Esophagus muscularis mucosa (tissue), 4 donors: ENCODE data around the gene TEX29. TPM values are rescaled to one million over a fixed set of nuclear protein-coding genes. Genes with fewer than 3 reads are reported as not detected.

Experiments used
- DNase-seq: peaks from one replicate; pipeline ENCODE4 v3.0.0-alpha.2; 2017; ENCODE audit errors: extremely low spot score
- H3K27ac ChIP-seq, 4 donors: fragments of 200-600 bp; sonication (generic); replicated peaks in 1 of 4; 1 replicate in 3 of 4; 2 replicates in 1 of 4; pipeline ENCODE4 v1.5.1; 2016 to 2019; ENCODE audit warnings: mild to moderate bottlenecking in 1 of 4
- H3K27me3 ChIP-seq, 4 donors: fragments of 200-600 bp; sonication (generic); one replicate each; pipeline versions ENCODE4 v1.5.1 to v1.6.0; 2016 to 2019
- H3K36me3 ChIP-seq, 4 donors: fragments of 200-600 bp; sonication (generic); one replicate each; pipeline ENCODE4 v1.5.1; 2016 to 2019
- H3K4me1 ChIP-seq, 4 donors: fragments of 200-600 bp; sonication (generic); one replicate each; pipeline ENCODE4 v1.5.1; 2016 to 2019
- H3K4me3 ChIP-seq, 4 donors: fragments of 200-600 bp; sonication (generic); 1 replicate in 2 of 4; 2 replicates in 2 of 4; pipeline ENCODE4 v1.5.1; 2016 to 2019; ENCODE audit warnings: mild to moderate bottlenecking in 4 of 4, moderate library complexity in 1 of 4
- H3K9me3 ChIP-seq, 4 donors: fragments of 200-600 bp; sonication (generic); 1 replicate in 3 of 4; 2 replicates in 1 of 4; pipeline ENCODE4 v1.5.1; 2016 to 2019
- CTCF ChIP-seq, 3 experiments: fragments of 200-600 bp in 2 of 3; fragments of 450-650 bp in 1 of 3; sonication (generic) in 2 of 3; IDR thresholded peaks; one replicate each; pipeline ENCODE4 v1.5.1; 2017 to 2019; ENCODE audit warnings: antibody characterized with exemption in 3 of 3, mild to moderate bottlenecking in 2 of 3, moderate library complexity in 1 of 3
- EP300 ChIP-seq: sonication (generic); formaldehyde crosslinking; IDR thresholded peaks from one replicate; pipeline ENCODE4 v1.6.1; 2017; ENCODE audit warnings: antibody characterized with exemption
- POLR2A ChIP-seq: fragments of 450-650 bp; IDR thresholded peaks from one replicate; pipeline ENCODE4 v1.6.1; 2017; ENCODE audit warnings: antibody characterized with exemption, moderate library complexity, mild to moderate bottlenecking, low read depth
- POLR2AphosphoS5 ChIP-seq, 2 donors: sonication (generic); formaldehyde crosslinking; IDR thresholded peaks; one replicate each; pipeline ENCODE4 v1.6.1; 2017; ENCODE audit warnings: antibody characterized with exemption in 2 of 2
- WGBS: methylation state at CpG from one replicate; pipeline ENCODE4 v1.1.5; 2018; 5-methylcytosine and 5-hydroxymethylcytosine counted together
- intact Hi-C: fragments of 100-400 bp; cut with DNase I; formaldehyde crosslinking; loops from one replicate; pipeline ENCODE4 v1.15.1; 2023
- total RNA-seq, 4 donors: library from RNA; depleted of rRNA; stranded (reverse); fragments of >200 nt; gene quantifications; one replicate each; pipeline versions ENCODE4 v1.1.0 to v1.2.1, GENCODE V29; 2016

TEX29 gene
- total RNA-seq, 4 donors from 2014 or later: 0.83 to 0.99 TPM; not detected in 2

- intact Hi-C loops: no loop called here
- H3K27me3 ChIP-seq: peaks cover 0 to 47% (median 0%) of the 10 kb centered on the region in 4 donors
- no peaks in the 10 kb centered on the region for H3K36me3 ChIP-seq
- H3K4me3 ChIP-seq: no peak overlapping the region
- TF ChIP-seq EP300 (no peak), POLR2AphosphoS5 (IDR thresholded peaks at IDR 0.05) (no peak), POLR2A (no peak), CTCF (IDR thresholded peaks at IDR 0.05) (no peak)
- no peaks in the 10 kb centered on the region for H3K4me1 ChIP-seq
- H3K27ac ChIP-seq: no peak overlapping the region
- H3K9me3 ChIP-seq: no peaks in the 10 kb centered on the region
- peak; percentile 53 for DNase-seq
- 84% methylated on average over 9 of the region's 9 CpGs for WGBS
Measured at GRCh38 chr13:111360452-111360851, 40.0 kb downstream of the TEX29 start.

- intact Hi-C loops: no loop called here
- Histone ChIP-seq H3K9me3 (no peaks in the 10 kb centered on the region), H3K36me3 (no peaks in the 10 kb centered on the region), H3K4me1 (no peaks in the 10 kb centered on the region), H3K27ac (no peak overlapping the region), H3K27me3 (peaks cover 0 to 47% (median 0%) of the 10 kb centered on the region in 4 donors), H3K4me3 (no peak overlapping the region)
- 86% methylated on average over 20 of the region's 20 CpGs for WGBS
- DNase-seq: peak; percentile 83
- TF ChIP-seq POLR2A (no peak), POLR2AphosphoS5 (IDR thresholded peaks at IDR 0.05) (no peak), CTCF (IDR thresholded peaks at IDR 0.05) (no peak), EP300 (no peak)
Measured at GRCh38 chr13:111361046-111361872, 40.8 kb downstream of the TEX29 start.

GRCh38 chr13:111361873-111362648 lies 41.6 kb downstream of the TEX29 start:
- TF ChIP-seq POLR2AphosphoS5 (IDR thresholded peaks at IDR 0.05) (no peak), CTCF (IDR thresholded peaks at IDR 0.05) (no peak), POLR2A (no peak), EP300 (no peak)
- peak; percentile 70 for DNase-seq
- Histone ChIP-seq H3K4me3 (no peak overlapping the region), H3K4me1 (no peaks in the 10 kb centered on the region), H3K36me3 (no peaks in the 10 kb centered on the region), H3K9me3 (no peaks in the 10 kb centered on the region), H3K27me3 (peaks cover 0 to 47% (median 0%) of the 10 kb centered on the region in 4 donors), H3K27ac (no peak overlapping the region)
- intact Hi-C loops: no loop called here
- WGBS: 84% methylated on average over 11 of the region's 11 CpGs

DNA sequence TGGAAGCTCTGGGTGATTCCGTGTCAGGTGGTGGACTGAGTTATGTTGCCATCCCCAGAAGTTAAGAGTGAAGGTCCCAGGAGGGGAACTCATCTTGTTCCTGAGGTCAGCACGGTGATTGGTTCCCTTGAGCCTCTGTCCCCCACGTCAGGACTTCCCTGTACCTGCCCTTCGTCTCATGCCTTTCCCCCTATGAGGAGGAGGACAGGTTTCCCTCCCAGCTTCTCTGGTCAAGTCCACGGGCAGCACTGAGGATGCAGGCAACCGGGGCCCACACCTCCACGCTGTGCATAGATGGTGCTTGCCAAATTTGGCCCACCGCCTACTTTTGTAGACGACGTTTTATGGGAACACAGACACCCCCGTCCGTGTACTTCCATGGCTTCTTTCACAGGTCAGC lies 42.7 kb downstream of the TEX29 start:
- no peak for TF ChIP-seq CTCF (IDR thresholded peaks at IDR 0.05)
- no peak for TF ChIP-seq POLR2AphosphoS5 (IDR thresholded peaks at IDR 0.05)
- Histone ChIP-seq H3K36me3 (no peaks in the 10 kb centered on the region), H3K27me3 (peaks cover 0 to 47% (median 0%) of the 10 kb centered on the region in 4 donors), H3K4me3 (no peak overlapping the region), H3K27ac (no peak overlapping the region), H3K9me3 (no peaks in the 10 kb centered on the region), H3K4me1 (no peaks in the 10 kb centered on the region)
- peak; percentile 86 for DNase-seq
- 72% methylated on average over 9 of the region's 12 CpGs for WGBS
- intact Hi-C loops: no loop called here
